NCI-H446 (cell line): ENCODE results near the gene ACO1.
"Not testable (repeated sequence)": the region's sequence is repeated elsewhere in the genome, so short reads cannot be mapped to it uniquely, and the experiment has no call there.

Experiments
- DNase-seq, 2 experiments: peaks; one replicate each; lab custom pipeline; 2025; lab: John Stamatoyannopoulos, UW

The ACO1 gene

DNA sequence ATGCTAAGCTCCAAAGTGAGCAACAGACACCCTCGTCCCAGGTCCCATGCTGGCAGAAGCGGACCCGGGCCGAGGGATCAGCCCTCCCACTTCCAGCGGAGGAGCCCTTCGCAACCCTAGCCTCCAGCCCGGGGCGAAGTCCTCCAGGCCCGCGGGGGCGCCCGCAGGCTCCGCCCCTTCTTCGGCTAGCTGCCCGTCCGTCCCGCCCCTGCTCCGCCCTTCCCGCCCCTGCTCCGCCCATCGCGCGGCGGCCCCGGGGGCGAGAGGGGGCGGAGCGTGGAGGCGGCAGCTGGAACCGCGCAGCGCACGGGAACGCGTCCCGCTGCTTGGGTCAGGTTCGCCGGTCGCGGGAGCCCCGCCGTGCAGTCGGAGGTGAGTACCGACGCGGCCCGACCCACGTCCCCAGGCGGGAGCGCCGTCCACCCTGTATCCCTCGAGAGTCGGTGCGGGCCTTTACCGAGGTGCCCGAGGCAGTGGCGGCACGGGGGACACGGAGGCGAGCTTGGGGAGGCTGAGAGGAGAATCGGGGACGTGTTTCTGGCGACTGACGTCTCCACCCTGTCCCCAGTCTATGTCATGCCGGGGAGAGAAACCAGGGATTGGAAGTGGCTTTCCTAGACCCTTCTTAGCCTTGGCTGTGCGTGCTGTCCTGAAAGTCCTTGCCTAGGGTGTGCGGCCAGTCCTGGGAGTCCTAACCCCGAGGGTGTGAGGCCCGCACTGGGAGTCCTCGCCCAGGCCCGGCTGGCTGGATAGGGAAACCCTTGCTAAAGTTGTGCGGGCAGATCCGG, at the start of gene ACO1:
TSS of gene ACO1 (plus strand) at position 280 of the 788 bp plus-strand sequence. CDS start 20,864 bp downstream, outside the sequence.
- peak; percentile 21 to 93 for DNase-seq

- DNase-seq, result peak; percentile 25 to 68
Measured at GRCh38 chr9:32334916-32335895, 49.2 kb upstream of the ACO1 start.

GRCh38 chr9:32339424-32339823, 45.0 kb upstream of the ACO1 start:
- no peak for DNase-seq

DNA sequence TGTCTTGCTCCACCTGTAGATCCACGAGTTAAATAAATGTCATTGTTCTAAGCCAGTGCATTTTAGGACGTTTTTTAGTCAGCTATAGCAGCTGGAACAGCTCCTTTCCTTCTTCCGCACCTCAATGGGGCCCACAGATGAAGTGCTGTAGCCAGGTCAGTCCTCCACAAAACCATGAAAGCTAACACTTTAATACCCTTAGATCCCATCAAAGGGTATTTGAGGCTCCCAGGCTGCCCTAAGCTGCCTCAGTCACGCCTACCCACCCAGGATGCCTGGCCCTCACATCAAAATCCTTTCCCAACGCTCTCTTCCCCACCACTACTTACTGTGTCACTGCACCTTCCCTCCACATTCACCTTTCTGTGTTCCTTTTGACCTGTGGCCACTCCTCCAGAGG, 44.1 kb upstream of the ACO1 start:
- DNase-seq, result no peak

DNA sequence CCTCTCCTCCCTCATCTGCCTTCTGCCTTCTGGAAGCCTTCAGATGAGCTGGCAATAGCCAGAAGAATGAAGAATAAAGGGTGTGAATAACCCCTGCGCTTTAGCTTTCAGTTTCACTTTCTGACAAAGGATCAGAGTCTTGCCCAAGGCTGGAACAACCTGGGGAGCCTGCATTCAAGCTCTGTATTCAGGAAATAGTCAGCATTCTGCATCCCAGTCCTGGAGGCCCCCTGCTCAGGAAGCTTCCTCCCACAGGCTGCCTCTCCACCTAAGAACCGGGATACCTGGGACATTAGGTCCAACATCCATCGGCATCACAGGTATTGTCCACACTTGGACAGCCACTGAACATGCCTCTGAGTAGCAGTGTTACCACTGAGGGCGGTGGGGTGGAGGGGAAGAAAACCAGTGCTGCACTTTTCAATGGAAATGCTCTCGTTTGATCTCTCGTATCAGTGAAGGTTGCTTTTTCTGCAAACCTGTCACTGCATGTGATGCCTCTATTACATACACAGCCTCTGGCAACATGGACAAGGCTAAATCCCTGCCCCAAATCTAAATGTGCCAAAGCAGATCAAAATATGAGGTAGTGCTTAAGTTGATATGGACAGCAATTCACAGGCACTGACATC, 39.8 kb upstream of the ACO1 start:
- no peak for DNase-seq

DNA sequence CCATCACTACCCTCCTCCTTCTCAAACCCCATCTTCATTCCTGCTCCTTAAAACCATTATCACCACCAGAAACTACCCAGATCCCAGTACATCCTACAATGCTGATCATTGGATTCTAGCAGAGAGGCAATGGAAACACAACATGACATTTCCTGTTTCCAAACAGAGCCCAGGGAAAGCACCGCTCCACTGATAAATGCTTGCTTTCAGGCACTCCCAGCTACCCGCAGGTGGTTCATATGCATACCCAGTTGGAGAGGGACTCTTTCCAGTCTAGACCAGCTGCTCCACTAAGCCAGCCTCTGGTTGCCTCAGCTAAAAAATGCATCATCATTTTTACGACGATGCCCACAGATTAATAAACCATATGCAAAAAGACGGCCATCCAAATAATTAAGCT, 39.2 kb upstream of the ACO1 start:
- DNase-seq, result no peak

DNA sequence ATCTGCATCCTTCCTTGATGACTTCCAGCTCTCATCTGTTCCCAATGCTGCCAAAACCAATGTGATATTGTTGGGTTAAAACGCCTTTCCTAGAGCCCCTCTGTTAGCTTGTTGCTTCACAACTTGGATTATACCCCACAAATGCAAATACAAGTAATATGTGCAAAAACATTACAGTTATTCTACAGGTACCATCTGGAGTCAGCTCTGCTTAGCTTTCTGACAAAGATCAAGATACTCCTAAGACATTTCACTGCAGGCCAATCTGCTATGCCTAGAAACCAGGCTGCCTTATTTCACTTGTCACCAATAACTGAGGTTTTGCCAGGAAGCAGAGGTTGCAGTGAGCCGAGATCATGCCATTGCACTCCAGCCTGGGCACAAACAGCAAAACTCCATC, 36.9 kb upstream of the ACO1 start:
- no peak for DNase-seq

- no peak for DNase-seq
Measured at GRCh38 chr9:32348106-32348695, 36.2 kb upstream of the ACO1 start.

- no peak for DNase-seq
Measured at GRCh38 chr9:32349013-32349412, 35.4 kb upstream of the ACO1 start.

DNA sequence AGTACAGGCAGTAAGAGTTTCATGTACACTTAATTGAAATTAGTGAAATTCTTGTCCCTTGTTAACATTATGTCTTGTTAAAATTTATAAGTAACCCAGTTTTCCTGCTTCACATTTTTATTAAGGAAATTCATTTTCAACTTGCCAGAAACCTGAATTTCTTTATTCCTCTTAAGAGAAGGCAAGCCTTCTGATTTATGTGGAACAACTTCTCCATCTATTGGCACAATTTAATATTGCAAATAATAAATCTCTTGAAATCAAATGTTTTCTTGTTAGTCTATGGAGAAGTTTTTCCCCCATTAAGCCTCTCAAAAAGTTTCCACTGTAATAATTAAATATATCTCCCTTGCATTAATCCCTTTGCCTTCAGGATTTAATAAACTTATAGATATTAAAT, 33.8 kb upstream of the ACO1 start:
- DNase-seq, result peak; percentile 43 to 68

DNA sequence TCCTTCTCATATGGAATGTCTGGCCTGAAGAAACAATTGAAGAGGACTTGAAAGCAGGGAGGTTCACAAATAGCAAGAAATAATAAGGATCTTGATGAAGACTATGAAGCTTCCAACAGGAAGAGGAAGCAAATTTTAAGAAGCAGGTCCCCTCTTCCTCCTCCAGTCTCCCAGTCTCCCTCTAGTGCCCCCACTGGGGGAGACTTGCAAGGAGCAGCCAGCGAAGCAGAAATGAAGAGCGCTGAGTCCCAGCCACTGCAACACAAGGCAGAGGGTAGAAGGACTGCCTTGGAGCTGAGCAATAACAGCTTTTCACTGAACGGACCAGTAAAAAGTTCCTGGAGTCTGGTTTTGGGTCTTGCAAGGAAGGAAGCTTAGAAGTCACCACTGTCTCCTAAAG, 32.6 kb upstream of the ACO1 start:
- DNase-seq, result peak in 1 of 2 experiments; percentile 16

DNA sequence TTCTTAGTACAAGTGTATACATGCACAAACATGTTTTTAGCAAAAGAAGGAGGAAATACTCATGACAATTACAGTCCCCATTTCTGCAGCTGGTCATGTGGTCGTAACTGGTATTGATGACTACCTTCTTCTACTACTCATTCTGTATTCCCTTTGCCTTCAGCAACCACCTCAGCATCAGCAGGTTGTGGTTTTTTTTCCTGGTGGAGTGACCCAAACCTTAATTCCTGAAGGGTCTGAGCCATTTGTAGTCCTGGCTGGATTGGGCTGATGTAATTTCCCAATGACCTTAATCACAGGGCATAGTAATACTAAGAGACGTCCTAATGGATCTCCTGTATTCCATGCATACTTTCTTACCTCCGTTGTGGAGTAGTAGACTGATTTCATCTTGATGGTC, 31.0 kb upstream of the ACO1 start:
- not testable (repeated sequence) for DNase-seq

DNA sequence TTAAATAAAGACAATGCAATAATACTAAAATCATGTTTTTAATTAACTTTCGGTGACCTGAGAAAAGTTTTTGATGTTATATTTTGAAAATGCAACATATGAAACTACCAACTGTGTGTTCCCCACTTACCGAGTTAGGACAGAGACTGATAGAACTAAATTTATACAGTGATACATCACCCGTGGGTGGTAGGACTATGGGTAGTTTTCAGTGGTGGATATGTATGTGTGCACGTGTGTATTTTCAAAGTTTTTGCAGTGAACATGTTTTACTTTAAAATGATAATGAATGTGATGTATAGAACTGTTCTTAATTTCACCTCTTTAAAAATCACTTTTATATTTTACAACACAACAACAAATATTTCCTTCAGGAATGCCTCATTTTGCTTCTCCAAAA, 25.0 kb upstream of the ACO1 start:
- DNase-seq, result no peak

- DNase-seq, result no peak
Measured at GRCh38 chr9:32360983-32361673, 23.3 kb upstream of the ACO1 start.

DNA sequence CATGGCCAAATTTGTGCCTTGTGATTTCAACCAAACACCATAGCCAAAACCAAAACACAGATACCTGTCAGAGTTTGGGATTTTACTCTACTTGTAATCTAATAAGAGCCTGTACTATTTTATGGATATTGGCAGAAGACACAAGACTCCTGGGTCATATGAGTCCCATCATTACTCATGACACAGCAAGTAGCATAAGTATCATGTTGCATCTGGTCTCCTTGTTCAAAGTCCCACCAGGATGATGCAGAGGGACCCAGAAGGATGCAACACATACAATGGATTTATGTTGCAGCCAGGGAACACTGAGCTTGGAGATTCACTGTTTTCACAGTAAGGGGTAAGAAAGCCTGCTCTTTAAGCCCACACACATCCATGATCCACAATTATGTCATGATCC, 13.2 kb upstream of the ACO1 start:
- DNase-seq, result no peak

GRCh38 chr9:32371679-32372078, 12.8 kb upstream of the ACO1 start:
- no peak for DNase-seq

- DNase-seq, result no peak
Measured at GRCh38 chr9:32376285-32376684, 8.2 kb upstream of the ACO1 start.

DNA sequence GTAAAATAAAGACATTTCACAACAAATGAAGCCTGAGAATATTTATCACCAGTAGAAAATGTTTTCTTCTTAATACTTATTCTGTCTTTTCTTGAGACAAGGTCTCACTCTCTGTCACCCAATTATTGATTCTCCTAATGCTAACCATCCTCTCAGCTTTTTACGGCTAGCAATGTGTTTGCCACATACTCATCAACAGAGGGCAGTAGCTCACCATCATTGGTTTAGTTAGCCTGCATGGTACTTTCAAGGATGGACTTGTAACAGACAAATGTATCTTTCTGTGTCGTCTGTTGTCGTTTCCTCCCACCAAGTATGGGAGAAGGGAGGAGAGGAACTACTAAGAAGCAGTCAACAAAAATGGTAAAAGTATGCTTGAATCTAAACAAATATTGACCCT, 5.9 kb upstream of the ACO1 start:
- DNase-seq, result peak; percentile 52 to 79

DNA sequence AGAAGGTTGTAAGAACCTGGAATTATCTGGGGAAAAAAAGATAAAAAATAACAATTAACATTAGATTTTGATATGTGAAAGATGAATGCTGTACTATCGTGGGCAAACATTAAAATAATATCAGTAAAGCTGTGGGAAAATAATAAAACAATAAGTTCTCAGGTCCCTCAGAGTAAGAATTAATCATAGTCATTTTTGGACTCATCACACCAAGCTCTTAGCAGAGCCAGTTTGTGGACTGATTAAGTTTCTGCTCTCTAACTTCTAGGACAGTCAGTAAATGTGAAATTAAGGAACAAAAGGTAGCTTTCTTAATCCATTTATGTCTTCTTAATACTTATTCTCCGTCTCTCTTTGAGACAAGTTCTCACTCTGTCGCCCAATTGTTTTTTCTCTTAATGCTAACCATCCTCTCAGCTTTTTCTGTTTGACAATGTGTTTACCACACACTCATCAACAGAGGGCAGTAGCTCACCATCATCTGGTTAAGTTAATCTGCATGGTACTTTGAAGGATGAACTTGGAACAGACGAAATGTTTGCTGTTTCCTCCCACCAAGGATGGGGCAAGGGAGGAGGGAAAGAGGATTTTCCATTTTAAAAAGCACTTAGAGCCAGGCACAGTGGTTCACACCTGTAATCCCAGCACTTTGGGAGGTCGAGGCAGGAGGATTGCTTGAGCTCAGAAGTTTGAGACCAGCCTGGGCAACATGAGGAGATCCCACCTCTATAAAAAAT, 5.3 kb upstream of the ACO1 start:
- DNase-seq, result peak; percentile 82 to 83

DNA sequence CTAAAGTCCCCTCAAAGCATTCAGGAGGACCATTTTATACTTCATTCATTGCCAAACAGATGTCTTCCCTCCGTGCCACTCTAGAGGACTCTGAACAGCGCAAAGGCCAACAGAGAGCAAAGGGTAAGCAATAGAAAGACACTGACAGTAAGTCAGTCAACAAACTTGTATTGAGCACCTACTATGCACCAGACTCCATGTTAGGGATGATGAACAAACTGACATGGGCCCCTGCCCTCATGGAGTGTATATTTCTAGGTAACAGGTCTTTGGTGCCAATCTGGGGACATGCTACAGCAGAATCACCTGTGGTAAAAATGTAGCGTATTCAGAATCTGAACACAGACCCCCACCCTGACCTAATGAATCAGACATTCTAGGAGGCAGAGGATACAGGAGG, 3.5 kb upstream of the ACO1 start:
- no peak for DNase-seq
